RKO (cell line): ENCODE data around the gene FAM110A.
A peak's percentile ranks its signal among the peaks of the same experiment; 100 is the strongest.
"Not testable (repeated sequence)": the region's sequence is repeated elsewhere in the genome, so short reads cannot be mapped to it uniquely, and the experiment has no call there.

Source experiments
- DNase-seq: peaks from one replicate; pipeline ENCODE4 v3.0.0-alpha.2; 2016; ENCODE audit warnings: low spot score

Gene FAM110A

GRCh38 chr20:823574-823902 lies 10.0 kb upstream of the FAM110A start:
- DNase-seq: no peak

- peak; percentile 19 for DNase-seq
Observed at GRCh38 chr20:824490-824889, 9.0 kb upstream of the FAM110A start.

DNA sequence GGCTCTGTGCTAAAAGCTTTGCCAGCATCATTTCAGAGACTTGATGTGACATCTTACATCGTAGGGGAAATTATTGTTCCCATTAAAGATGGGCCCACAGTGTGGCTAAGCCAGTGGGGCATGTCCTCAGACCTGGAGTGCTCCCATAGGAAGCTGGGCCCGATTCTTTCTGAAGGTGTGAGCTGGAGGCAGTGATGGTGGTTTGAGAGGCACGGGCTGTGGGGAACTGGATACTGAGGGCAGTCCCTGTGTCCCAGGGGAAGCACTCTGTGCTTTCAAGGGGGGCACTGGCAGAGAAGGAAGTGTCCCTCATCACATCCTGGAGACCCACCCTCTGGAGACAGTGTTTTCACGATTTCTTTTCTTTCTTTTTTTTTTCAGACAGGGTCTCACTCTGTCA lies 8.6 kb upstream of the FAM110A start:
- no peak for DNase-seq

DNA sequence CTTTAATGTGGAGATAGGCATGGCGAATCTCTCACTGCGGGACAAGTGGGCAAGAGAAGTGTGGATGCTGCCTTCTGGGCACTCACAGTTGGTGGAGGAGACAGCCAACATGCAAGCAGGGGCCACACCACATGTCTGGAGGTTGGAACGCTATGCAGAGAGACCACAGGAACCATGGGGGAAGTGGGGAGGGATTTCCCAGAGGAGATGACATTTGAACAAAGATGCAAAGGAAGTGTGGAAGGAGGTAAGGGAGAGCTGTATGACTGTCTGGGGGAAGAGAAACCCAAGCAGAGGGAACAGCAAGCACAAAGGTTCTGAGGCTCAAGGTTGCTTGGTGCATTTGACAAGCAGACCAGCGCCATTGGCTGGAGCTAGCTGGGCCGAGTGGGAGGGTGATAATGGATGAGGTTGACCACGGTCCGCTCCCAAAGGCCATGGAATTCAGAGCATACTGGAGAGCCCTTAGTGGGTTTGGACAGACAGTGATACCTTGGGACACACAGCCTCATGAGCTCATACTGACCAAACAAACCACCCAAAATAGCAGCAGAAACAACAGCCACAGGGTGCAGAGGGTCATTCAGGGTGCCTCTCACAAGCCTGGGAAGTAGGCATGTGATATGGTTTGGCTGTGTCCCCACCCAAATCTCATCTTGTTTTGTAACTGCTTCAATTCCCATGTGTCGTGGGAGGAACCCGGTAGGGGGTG lies 7.6 kb upstream of the FAM110A start:
- DNase-seq: no peak

DNA sequence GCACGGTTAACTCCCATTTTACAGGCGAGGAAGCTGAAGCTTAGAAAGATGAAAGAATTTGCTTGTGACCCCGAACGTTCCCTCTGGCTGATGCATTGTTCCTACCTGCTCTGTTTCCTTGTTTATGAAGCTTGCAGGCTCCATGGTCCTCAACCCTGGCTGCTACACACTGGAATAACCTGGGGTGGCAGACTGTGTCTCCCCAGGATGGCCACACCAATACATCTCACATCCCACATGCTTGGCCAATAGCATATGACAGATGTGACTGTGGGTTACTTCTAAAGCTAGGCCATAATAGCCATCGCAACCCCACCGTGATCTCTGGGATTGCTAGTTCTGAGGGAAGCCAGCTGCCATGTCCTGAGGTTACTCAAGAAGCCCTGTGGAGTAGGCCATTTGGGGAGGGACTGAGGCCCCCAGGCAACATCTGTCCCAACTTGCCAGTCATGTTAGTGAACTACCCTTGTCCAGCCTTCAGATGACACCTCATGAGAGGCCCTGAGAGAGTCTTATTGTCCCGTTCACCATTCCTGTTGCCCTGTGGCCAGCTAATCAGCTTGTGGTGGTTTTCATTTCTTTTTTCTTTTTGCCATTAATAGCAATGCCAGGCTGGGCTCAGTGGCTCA lies 6.7 kb upstream of the FAM110A start:
- DNase-seq: no peak

DNA sequence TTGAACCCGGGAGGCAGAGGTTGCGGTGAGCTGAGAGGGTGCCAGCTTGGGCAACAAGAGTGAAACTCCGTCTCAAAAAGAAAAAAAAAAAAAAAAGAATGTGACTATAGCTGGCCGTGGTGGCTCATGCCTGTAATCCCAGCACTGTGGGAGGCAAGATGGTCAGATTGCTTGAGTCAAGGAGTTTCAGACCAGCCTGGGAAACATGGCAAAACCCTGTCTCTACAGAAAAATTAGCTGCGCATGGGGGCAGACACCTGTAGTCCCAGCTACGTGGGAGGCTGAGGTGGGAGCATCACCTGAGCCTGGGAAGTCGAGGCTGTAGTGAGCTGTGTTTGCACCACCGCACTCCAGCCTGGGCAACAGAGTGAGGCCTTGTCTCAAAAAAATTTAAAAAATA lies 5.5 kb upstream of the FAM110A start:
- not testable (repeated sequence) for DNase-seq

GRCh38 chr20:828987-829386 lies 4.5 kb upstream of the FAM110A start:
- no peak for DNase-seq

- DNase-seq: no peak
Observed at GRCh38 chr20:829551-829950, 4.0 kb upstream of the FAM110A start.

- no peak for DNase-seq
Observed at GRCh38 chr20:830011-830521, 3.4 kb upstream of the FAM110A start.

GRCh38 chr20:831251-831650 lies 2.3 kb upstream of the FAM110A start:
- no peak for DNase-seq

- DNase-seq: no peak
Observed at GRCh38 chr20:831956-832355, 1.6 kb upstream of the FAM110A start.

DNA sequence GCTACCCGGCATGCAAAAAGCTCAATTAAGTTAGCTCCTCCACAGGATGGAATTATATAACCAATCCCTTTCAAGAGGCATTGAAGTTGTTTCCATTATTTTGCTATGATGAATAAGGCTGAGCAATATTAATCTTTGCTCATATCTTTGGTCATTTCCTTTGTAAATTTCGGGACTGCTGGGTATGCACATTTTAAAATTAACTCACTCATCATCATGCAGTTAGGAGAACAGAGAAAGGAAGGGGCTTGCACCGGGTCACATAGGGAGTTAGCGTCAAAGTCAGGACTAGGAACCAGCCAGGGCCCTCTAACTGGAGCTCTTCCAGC lies 430 bp upstream of the FAM110A start:
- peak; percentile 93 for DNase-seq

DNA sequence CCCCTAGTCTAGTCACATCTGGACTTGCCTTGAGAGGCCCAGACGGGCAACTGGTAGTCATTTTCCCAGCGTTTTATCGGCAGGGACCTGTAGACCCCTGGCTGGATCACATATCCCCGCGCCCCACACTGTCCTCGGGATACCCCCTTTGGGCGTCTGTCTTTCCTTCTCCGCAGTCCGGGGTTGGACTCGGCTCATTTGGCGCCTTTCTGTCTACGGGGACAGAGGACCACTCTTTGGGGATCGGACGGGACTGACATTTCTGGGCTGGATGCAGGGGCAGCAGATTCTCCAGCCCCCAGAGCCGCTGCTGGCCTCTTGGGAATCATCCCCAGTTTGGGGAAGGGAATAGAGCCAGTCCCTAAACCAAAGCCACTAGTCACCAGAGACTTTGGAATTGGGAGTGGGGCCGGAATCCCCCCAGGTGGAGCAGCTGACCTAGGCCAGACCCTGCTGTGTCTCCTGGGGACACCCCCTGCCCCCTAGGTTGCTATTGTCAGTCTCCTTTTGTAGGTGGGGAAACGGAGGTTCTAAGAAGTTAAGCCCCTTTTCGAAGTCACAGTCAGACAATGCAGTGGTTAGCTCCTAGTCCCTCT lies 734 bp downstream of the FAM110A start:
- no peak for DNase-seq

GRCh38 chr20:835608-836045 lies 2.1 kb downstream of the FAM110A start:
- no peak for DNase-seq

- DNase-seq: no peak
Observed at GRCh38 chr20:836190-836589, 2.7 kb downstream of the FAM110A start.

GRCh38 chr20:839015-839414 lies 5.5 kb downstream of the FAM110A start:
- no peak for DNase-seq

GRCh38 chr20:839626-840025 lies 6.1 kb downstream of the FAM110A start:
- DNase-seq: no peak

DNA sequence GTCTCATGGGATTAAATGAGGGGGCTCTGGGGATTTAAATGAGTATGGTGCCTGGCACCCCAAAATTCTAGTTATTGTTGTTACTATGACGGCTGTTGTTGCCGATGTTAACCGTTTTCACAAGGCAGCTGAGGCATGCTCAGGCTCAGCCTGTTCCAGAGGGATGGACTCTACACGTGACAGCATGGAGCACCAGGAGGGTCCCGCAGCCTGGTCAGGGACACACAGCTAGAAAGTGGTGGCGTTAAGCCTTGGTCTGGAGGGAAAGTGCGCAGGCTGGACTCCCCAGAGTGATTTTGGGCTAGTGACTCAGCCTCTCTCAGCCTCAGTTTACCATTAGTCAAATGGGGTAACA lies 7.0 kb downstream of the FAM110A start:
- no peak for DNase-seq

DNA sequence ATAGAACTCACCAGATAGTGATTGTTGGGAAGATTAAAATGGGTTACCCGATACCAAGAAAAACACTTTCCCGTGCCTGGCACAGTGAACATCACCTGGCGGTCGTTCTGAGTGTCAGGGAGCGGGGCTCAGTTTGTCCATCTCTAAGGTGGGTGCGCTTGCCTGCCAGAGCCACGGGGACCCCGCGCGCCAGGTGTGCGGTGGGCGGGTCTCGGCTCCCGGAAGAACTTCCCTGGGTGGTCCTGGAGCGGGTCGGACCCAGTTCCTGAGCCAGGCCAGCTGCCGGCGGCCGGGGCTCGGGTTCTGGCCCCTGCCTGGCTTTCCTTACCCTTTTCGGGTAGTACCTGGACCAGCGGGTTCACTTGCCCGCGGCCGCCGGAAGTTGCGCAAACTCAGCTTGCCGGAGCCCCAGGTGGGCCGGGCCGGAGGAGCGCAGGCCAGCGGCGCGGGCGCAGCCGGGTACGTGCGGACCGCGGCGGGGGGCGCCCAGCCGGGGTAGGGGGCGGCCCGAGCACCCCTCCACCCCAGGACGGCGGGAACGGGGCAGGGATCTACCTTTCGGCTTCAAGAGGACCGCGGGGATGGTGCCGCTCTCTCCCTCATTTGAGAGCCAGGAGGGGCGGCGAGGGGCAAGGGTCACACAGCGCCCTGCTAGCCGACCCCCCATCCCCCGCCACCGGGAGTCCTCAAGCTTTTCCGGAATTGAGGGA lies 7.5 kb downstream of the FAM110A start:
- DNase-seq: no peak

GRCh38 chr20:841568-842546 lies 8.3 kb downstream of the FAM110A start:
- no peak for DNase-seq

DNA sequence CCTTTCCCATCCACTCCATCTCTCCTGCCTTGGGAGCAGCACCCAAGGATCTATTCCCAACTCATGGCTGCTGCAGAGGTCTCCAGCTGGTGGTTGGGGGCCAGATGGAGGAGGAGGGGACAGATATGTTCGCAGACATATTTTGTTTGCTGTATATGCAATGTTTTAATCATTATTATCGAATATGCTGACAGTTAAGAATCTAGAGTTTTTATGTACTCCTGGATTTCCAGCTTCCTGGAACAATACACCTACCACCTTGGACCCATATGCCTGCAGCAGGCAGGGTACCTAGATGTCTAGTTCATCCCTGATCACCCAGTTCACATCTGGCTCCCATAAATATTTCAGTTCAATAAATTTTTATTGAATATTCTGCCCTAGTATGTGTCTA lies 9.0 kb downstream of the FAM110A start:
- DNase-seq: no peak

GRCh38 chr20:843912-844311 lies 10.4 kb downstream of the FAM110A start:
- DNase-seq: no peak
